ENCODE measurements around the gene WDR20.

GRCh38 chr14:102111101-102111500 lies 28.6 kb upstream of the WDR20 start:
- TF ChIP-seq POLR2A (IDR thresholded peaks at IDR 0.05): no peak
- no peak for TF ChIP-seq CTCF (IDR thresholded peaks at IDR 0.05)
- TF ChIP-seq POLR2AphosphoS5 (IDR thresholded peaks at IDR 0.05): no peak

All from suprapubic skin (tissue), 4 donors.